A549 (cell line): ENCODE measurements around the gene AKAP6.

Experiments used
- CHD2 ChIP-seq: fragments of 150-350 bp; IDR thresholded peaks from 2 replicates; pipeline ENCODE4 v1.6.1; 2014; ENCODE audit warnings: low read length; ENCODE audit not compliant: partially characterized antibody
- CTCF ChIP-seq: fragments of >200 bp; sonication (Bioruptor Twin); formaldehyde crosslinking; IDR thresholded peaks from 3 replicates; pipeline ENCODE4 v1.5.1; 2016
- EP300 ChIP-seq, 2 experiments: fragments of >200 bp; sonication (Bioruptor Twin); formaldehyde crosslinking; IDR thresholded peaks; 2 replicates in 1 of 2; 3 replicates in 1 of 2; pipeline ENCODE4 v1.6.1; 2016 to 2017
- JUN ChIP-seq, 2 experiments: fragments of >200 bp; sonication (Bioruptor Twin); formaldehyde crosslinking; IDR thresholded peaks; 2 replicates in 1 of 2; 3 replicates in 1 of 2; pipeline ENCODE4 v1.6.1; 2016 to 2017
- MYC ChIP-seq: IDR thresholded peaks from 2 replicates; pipeline ENCODE4 v1.6.1; 2012; ENCODE audit warnings: mild to moderate bottlenecking, inconsistent platforms, low read length, improper control_type of control experiment, borderline replicate concordance
- POLR2A ChIP-seq: IDR thresholded peaks from 2 replicates; pipeline ENCODE4 v1.6.1; 2012; ENCODE audit warnings: mild to moderate bottlenecking, low read length
- POLR2AphosphoS2 ChIP-seq: conservative IDR thresholded peaks from 2 replicates; pipeline ENCODE4 v1.6.1; 2012; ENCODE audit warnings: low read length, improper control_type of control experiment, inconsistent platforms
- REST ChIP-seq: fragments of 200-600 bp; sonication (generic); IDR thresholded peaks from 2 replicates; pipeline ENCODE4 v1.6.1; 2016; ENCODE audit warnings: antibody characterized with exemption, mild to moderate bottlenecking, moderate library complexity
- TP53 ChIP-seq: fragments of 250-450 bp; sonication (Bioruptor Pico); IDR thresholded peaks from 2 replicates; pipeline ENCODE4 v1.5.0; 2021; ENCODE audit warnings: mild to moderate bottlenecking, moderate library complexity
- USF2 ChIP-seq: fragments of 450-650 bp; IDR thresholded peaks from 2 replicates; pipeline ENCODE4 v1.6.1; 2014; ENCODE audit warnings: antibody characterized with exemption

GRCh38 chr14:32426586-32427388, 97.7 kb downstream of the AKAP6 start:
- TF ChIP-seq CTCF = no peak
- TF ChIP-seq POLR2A = no peak
- TF ChIP-seq MYC = no peak
- no peak for TF ChIP-seq JUN (IDR thresholded peaks at IDR 0.05)
- no peak for TF ChIP-seq TP53
- no peak for TF ChIP-seq REST
- TF ChIP-seq POLR2AphosphoS2 = no peak
- TF ChIP-seq CHD2 = no peak
- no peak for TF ChIP-seq EP300 (IDR thresholded peaks at IDR 0.05)
- no peak for TF ChIP-seq USF2
